Heart right ventricle (tissue), 16 donors: ENCODE data around the gene MARCHF11. TPM values are rescaled to one million over a fixed set of nuclear protein-coding genes. Genes with fewer than 3 reads are reported as not detected.
A peak's percentile ranks its signal among the peaks of the same experiment; 100 is the strongest.

ENCODE experiments used
- ATAC-seq, 8 donors: fragments of 200-7000 bp; cut with Tn5 transposase; one replicate each; pipeline ENCODE4 v1.9.1; 2020; ENCODE audit warnings: mild to moderate bottlenecking in 8 of 8, moderate library complexity in 8 of 8, moderate number of reproducible peaks in 1 of 8
- DNase-seq, 2 donors: peaks; one replicate each; pipeline ENCODE4 v3.0.0-alpha.2; 2020
- H3K27ac ChIP-seq, 10 donors: fragments of 200-600 bp; sonication (generic) in 2 of 10; one replicate each; pipeline versions ENCODE4 v1.5.0 to v1.8.0; 2020 to 2022; ENCODE audit warnings: mild to moderate bottlenecking in 3 of 10
- H3K27me3 ChIP-seq, 7 donors: fragments of 200-600 bp; one replicate each; pipeline ENCODE4 v1.8.0; 2021 to 2022; ENCODE audit warnings: mild to moderate bottlenecking in 2 of 7
- H3K36me3 ChIP-seq, 9 donors: fragments of 200-600 bp; sonication (generic) in 1 of 9; one replicate each; pipeline versions ENCODE4 v1.5.0 to v1.8.0; 2020 to 2022; ENCODE audit warnings: mild to moderate bottlenecking in 2 of 9
- H3K4me1 ChIP-seq, 9 donors: fragments of 200-600 bp; sonication (generic) in 1 of 9; one replicate each; pipeline versions ENCODE4 v1.5.0 to v1.8.0; 2020 to 2022; ENCODE audit warnings: mild to moderate bottlenecking in 4 of 9
- H3K4me3 ChIP-seq, 10 donors: fragments of 200-600 bp; sonication (generic) in 2 of 10; one replicate each; pipeline versions ENCODE4 v1.5.0 to v1.8.0; 2020 to 2022; ENCODE audit warnings: mild to moderate bottlenecking in 7 of 10, moderate library complexity in 2 of 10
- H3K9me3 ChIP-seq, 11 donors: fragments of 200-600 bp in 10 of 11; sonication (generic) in 2 of 11; one replicate each; pipeline versions ENCODE4 v1.5.0 to v1.8.0; 2013 to 2022; ENCODE audit warnings: mild to moderate bottlenecking in 2 of 11, control low read depth in 1 of 11, moderate library complexity in 1 of 11
- WGBS, 2 donors: extraction: QIAGEN DNeasy Blood & Tissue Kit; methylation state at CpG; one replicate each; pipeline ENCODE4 v1.1.7; 2013; ENCODE audit warnings: inconsistent platforms in 1 of 2; 5-methylcytosine and 5-hydroxymethylcytosine counted together
- intact Hi-C, 10 donors: fragments of 100-400 bp; cut with DNase I; formaldehyde crosslinking; loops; one replicate each; pipeline versions ENCODE4 v1.11.1 to v1.14.2; 2022
- long read RNA-seq, 3 donors: library from polyadenylated mRNA; unstranded; transcript quantifications; one replicate each; pipeline ENCODE4 v2.0.0, GENCODE V29; 2020 to 2021
- polyA plus RNA-seq, 2 donors: library from polyadenylated mRNA; stranded (reverse); fragments of 200-250 nt; gene quantifications; one replicate each; pipeline ENCODE4 v1.2.3, GENCODE V29; 2013
- total RNA-seq, 10 donors: library from RNA; stranded (reverse); fragmentation: NEBNext Ultra II Directional in 3 of 10; extraction: Animal tissue kit (Norgen Biotek cat#: 25700) in 3 of 10; gene quantifications; one replicate each; pipeline versions ENCODE4 v1.2.1 to v1.2.4, GENCODE V29; 2021 to 2023
- TF ChIP-seq, protein P1 (sequence below), 9 donors: fragments of 200-600 bp; sonication (generic) in 2 of 9; IDR thresholded peaks; one replicate each; pipeline versions ENCODE4 v1.5.0 to v1.8.0; 2021 to 2022; ENCODE audit warnings: antibody characterized with exemption in 9 of 9, mild to moderate bottlenecking in 5 of 9, moderate library complexity in 1 of 9
- donor health status: Arrhythmogenic right ventricular cardiomyopathy.
- donor health status: ischemic (EF 13 %, LVEDD 7.1; RV severe dilation, severe dysfunction).
- donor health status: healthy with polysubstance abuse.
- donor health status: DM: no; HTN: yes; CAD: no.
- donor health status: DM: no; HTN: no; CAD: no.
- donor health status: ischemic (EF 25% LVEDD 6.9; RV normal size, moderate dysfunction).
- donor health status: ischemic (EF 25% LVEDD 5.7; RV mildly dilated, moderate dysfunction).
- donor health status: healthy.
- donor health status: DM: yes; HTN: yes; CAD: no.
- donor health status: Ischemic cardiomyopathy.
- donor health status: ischemic (EF 35%, LVEDD 5.7; RV mildly dilated, moderate dysfunction).
- donor health status: nonischemic (EF 11% LVEDD 7.7; RV severe dilation, severe dysfunction).
- donor health status: DM: yes; HTN: yes; CAD: no.
- donor health status: PGD.
- donor health status: ischemic (EF 29% LVEDD 5.4; RV normal size, mild dysfunction).
- donor health status: nonischemic (EF 23%, LVEDD 6.1; RV moderate dilation, normal function).

Gene MARCHF11, protein sequence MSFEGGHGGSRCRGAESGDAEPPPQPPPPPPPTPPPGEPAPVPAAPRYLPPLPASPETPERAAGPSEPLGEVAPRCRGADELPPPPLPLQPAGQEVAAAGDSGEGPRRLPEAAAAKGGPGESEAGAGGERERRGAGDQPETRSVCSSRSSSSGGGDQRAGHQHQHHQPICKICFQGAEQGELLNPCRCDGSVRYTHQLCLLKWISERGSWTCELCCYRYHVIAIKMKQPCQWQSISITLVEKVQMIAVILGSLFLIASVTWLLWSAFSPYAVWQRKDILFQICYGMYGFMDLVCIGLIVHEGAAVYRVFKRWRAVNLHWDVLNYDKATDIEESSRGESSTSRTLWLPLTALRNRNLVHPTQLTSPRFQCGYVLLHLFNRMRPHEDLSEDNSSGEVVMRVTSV
- total RNA-seq, result 1 to 10 TPM in 9 of 10 donors, under 1 TPM in 1; 0.58 to 5.8 (median 3.5) TPM
- polyA plus RNA-seq, result 1 to 10 TPM in 1 of 2 donors, under 1 TPM in 1; 0.59 to 7.9 TPM
- long read RNA-seq, donor 1, partial matches to known transcripts, result 2 of 7 reads
- long read RNA-seq, donor 1, other reads (novel, unspliced or antisense), result 3 of 7 reads
- long read RNA-seq, donor 2, partial matches to known transcripts, result 1 of 9 reads
- long read RNA-seq, donor 2, other reads (novel, unspliced or antisense), result 6 of 9 reads
- long read RNA-seq, donor 3, partial matches to known transcripts, result 0 of 2 reads
- long read RNA-seq, donor 3, other reads (novel, unspliced or antisense), result 2 of 2 reads

DNA sequence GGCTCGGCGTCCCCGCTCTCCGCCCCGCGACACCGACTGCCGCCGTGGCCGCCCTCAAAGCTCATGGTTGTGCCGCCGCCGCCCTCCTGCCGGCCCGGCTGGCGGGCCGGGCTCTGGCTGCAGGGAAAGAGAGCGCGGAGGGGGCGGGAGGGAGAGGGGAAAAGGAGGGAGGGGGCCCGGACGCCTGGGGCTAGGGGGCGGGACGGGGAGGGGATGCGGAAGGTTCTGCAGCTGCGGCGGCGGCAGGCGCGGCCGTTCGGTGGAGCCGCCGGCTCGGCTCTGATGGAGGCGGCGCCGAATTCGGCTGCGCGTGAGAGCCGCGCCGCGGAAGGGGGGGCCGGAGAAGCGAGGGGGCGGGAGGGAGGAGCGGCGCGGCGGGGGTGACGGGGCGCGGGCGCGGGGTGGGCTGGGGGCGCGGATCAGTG is at the start of gene MARCHF11:
TSS of gene MARCHF11 (minus strand) at position 281 of the 425 bp plus-strand sequence. CDS start at position 65, 216 bp downstream.
- Histone ChIP-seq H3K4me3 (peak within 1 kb of the TSS in 9 of 10 donors; percentile 24 to 47 (median 41)), H3K9me3 (no peaks in the 10 kb centered on the region), H3K36me3 (no peaks in the 10 kb centered on the region), H3K4me1 (peaks cover 0 to 5% (median 0%) of the 10 kb centered on the region in 9 donors), H3K27ac (no peak within 1 kb of the TSS), H3K27me3 (peaks cover 0 to 59% (median 38%) of the 10 kb centered on the region in 7 donors)
- ATAC-seq, result peak in 2 of 8 donors; percentile 29 to 55
- intact Hi-C loops, result loop anchor here in 2 of 10 donors (5.0 to 10.0 kb wide), 2 partner anchors 268 to 275 kb away; no protein-coding TSS in a partner anchor
- 3% methylated on average over 17 to 57 of the region's 59 CpGs for WGBS, 2 donors
- TF ChIP-seq, protein P1, sequence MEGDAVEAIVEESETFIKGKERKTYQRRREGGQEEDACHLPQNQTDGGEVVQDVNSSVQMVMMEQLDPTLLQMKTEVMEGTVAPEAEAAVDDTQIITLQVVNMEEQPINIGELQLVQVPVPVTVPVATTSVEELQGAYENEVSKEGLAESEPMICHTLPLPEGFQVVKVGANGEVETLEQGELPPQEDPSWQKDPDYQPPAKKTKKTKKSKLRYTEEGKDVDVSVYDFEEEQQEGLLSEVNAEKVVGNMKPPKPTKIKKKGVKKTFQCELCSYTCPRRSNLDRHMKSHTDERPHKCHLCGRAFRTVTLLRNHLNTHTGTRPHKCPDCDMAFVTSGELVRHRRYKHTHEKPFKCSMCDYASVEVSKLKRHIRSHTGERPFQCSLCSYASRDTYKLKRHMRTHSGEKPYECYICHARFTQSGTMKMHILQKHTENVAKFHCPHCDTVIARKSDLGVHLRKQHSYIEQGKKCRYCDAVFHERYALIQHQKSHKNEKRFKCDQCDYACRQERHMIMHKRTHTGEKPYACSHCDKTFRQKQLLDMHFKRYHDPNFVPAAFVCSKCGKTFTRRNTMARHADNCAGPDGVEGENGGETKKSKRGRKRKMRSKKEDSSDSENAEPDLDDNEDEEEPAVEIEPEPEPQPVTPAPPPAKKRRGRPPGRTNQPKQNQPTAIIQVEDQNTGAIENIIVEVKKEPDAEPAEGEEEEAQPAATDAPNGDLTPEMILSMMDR (IDR thresholded peaks at IDR 0.05), result no peak
- DNase-seq, result peak in 1 of 2 donors; percentile 18

DNA sequence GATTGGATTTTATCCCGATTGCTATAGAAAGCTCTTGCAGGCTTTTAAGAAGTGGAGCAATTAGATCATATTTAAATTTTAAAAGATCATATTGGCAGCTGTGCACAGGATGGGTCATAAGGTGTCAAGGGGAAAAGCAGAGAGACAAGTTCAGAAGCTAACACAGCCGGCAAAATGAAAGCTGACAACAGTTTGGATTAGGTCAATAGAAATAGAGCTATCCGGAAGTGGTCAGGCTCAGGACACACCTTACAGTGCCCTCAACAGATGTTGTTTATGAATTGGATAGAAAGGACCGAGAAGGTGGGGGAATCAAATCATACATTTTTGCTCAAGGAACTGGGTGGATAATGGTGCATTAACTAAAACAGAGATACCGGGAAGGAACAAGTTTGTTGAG is 46.3 kb upstream of the MARCHF11 start:
- WGBS, 2 donors, result 88 to 92% methylated on average over 5 of the region's 5 CpGs
- no peaks in the 10 kb centered on the region for H3K36me3 ChIP-seq
- DNase-seq, result no peak
- no peak for ATAC-seq
- peaks cover 0 to 6% (median 0%) of the 10 kb centered on the region in 7 donors for H3K27me3 ChIP-seq
- no peak overlapping the region for H3K27ac ChIP-seq
- no peaks in the 10 kb centered on the region for H3K4me1 ChIP-seq
- intact Hi-C loops, result no loop called here
- TF ChIP-seq, protein P1 (IDR thresholded peaks at IDR 0.05), result no peak
- H3K9me3 ChIP-seq, result peaks cover 0 to 12% (median 0%) of the 10 kb centered on the region in 11 donors
- no peak overlapping the region for H3K4me3 ChIP-seq

DNA sequence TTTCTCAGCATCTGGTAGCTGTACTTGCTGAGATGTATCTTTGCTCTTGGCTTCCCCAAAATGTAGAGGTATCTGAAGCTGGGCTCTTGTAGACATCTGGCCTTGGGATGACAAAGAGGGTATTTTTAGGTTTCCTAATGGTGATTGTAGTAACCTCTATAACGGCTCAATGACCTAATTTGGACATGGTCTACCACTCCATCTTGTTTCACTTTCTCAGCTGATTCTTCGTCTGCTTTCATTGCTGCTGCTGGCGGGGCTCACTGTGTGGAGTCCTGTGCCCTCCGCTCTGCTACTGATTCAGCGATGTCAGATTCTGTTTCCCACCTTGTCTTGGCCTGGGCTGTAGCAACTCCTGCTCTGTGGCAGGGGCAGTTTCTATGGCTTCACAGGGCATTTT is 12.7 kb upstream of the MARCHF11 start:
- intact Hi-C loops, result no loop called here
- Histone ChIP-seq H3K27ac (no peak overlapping the region), H3K4me3 (no peak overlapping the region), H3K9me3 (peaks cover 0 to 2% (median 0%) of the 10 kb centered on the region in 11 donors), H3K4me1 (no peaks in the 10 kb centered on the region), H3K36me3 (no peaks in the 10 kb centered on the region), H3K27me3 (no peaks in the 10 kb centered on the region)
- no peak for DNase-seq
- WGBS, 2 donors, result 66 to 90% methylated on average over 5 of the region's 5 CpGs
- no peak for ATAC-seq
- TF ChIP-seq, protein P1 (IDR thresholded peaks at IDR 0.05), result no peak

DNA sequence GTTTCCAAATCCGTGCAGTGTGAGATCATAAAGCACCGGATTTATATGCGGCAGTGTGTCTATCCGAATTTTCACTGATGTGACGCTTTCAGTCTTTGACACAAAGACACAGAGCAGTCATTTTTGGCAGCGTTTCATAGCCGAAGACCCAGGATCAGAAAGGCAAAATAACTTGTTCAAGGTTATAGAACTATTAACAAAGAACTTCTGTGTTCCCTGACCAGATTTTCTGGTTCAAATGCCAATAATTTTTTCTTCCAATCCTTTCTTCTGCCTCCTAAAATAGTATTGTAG is 1.1 kb upstream of the MARCHF11 start:
- 19 to 20% methylated on average over 7 of the region's 7 CpGs for WGBS, 2 donors
- intact Hi-C loops, result no loop called here
- peaks cover 0 to 5% (median 0%) of the 10 kb centered on the region in 9 donors for H3K4me1 ChIP-seq
- H3K27ac ChIP-seq, result no peak overlapping the region
- H3K4me3 ChIP-seq, result no peak overlapping the region
- TF ChIP-seq, protein P1 (IDR thresholded peaks at IDR 0.05), result no peak
- H3K9me3 ChIP-seq, result no peaks in the 10 kb centered on the region
- ATAC-seq (no peak), DNase-seq (no peak)
- H3K36me3 ChIP-seq, result no peaks in the 10 kb centered on the region
- H3K27me3 ChIP-seq, result peaks cover 0 to 50% (median 38%) of the 10 kb centered on the region in 7 donors
